ENCODE data around the gene LBH.
A peak's percentile ranks its signal among the peaks of the same experiment; 100 is the strongest.

LBH gene

DNA sequence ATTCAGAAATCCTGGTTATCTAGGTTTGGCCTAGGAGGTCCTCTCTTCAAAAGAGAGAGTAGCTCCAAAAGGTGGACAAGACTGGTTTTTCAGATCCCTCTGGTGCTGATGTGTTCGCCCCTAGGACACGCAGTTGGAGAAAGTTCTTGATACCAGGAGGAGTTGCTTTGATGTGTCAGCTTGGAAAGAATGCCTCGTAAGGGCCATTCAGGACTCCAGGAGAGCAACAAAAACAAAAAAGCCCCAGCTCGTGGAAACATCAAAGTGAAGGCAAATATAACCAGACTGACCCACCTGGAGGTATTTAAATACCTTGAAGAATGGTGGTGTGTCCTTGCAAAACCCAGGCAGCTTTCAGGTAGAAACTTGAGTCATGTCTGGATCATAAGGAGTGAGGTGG is 12.5 kb upstream of the LBH start:
- TF ChIP-seq EZH2 (IDR thresholded peaks at IDR 0.05): no peak
- no peak for TF ChIP-seq POLR2AphosphoS5 (IDR thresholded peaks at IDR 0.05; ENCODE audit: borderline replicate concordance, low read depth, low read length)
- TF ChIP-seq FOXP2 (optimal IDR thresholded peaks at IDR 0.05; ENCODE audit: control extremely low read depth, extremely low read length, insufficient read depth): no peak
- Histone ChIP-seq H3K9me3 (ENCODE audit: low read depth, low read length) (no peaks in the 10 kb centered on the region), H3K9ac (ENCODE audit: insufficient read length) (no peak overlapping the region), H3K27ac (no peak overlapping the region), H3K4me3 (no peak overlapping the region), H3K36me3 (ENCODE audit: insufficient read depth, low read length) (no peaks in the 10 kb centered on the region)
- no peak for DNase-seq (ENCODE audit: low read depth, low spot score)

DNA sequence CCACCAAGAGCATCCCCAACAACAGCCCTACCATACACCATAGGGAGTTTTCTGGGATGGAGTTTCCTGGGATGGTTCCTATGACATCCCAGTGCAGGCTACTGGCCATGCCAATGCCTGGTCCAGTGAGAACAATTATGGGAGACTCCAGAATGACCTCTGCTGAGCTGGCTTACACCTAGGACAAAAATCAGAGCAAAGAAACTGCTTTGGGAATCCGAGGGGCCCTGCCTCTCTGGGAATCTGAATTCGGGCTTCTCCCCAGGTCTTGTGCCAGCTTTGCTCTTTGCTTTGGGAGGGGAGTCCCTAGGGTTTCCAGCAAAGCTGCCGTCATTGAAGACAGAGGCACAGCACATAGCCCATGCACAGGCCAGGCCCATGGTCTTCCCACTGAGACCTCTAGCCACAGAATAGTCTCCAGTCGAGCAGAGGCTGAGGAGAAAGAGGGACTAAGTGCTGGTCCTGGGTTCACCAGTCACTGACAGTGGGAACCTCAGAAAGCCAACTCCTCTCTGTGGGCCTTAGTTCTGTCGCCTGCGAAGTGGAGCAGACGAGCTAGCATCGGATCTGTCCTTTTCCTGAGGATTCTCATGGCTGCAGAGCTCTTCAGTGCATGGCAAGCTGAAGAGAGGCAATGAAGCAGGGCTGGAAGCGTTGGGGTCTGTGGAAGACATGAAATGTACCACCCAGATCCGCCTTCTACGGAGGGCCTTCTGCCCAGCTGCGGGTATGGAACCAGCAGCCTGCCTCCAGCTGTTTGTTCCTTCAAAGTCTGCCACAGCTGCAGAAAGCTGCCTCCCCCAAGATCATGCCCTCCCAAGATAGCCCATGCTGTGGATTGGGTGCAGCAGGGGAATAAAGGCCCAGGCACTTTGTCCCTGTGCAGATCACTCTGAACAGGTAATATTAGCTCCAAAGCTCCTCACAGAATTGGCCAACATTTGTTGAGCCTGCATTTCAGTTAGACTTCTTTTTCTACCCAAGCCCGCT is 11.2 kb upstream of the LBH start:
- Histone ChIP-seq H3K27ac (no peak overlapping the region), H3K9ac (ENCODE audit: insufficient read length) (no peak overlapping the region), H3K4me3 (no peak overlapping the region), H3K36me3 (ENCODE audit: insufficient read depth, low read length) (no peaks in the 10 kb centered on the region), H3K9me3 (ENCODE audit: low read depth, low read length) (no peaks in the 10 kb centered on the region)
- no peak for DNase-seq (ENCODE audit: low read depth, low spot score)
- no peak for TF ChIP-seq POLR2AphosphoS5 (IDR thresholded peaks at IDR 0.05; ENCODE audit: borderline replicate concordance, low read depth, low read length)

DNA sequence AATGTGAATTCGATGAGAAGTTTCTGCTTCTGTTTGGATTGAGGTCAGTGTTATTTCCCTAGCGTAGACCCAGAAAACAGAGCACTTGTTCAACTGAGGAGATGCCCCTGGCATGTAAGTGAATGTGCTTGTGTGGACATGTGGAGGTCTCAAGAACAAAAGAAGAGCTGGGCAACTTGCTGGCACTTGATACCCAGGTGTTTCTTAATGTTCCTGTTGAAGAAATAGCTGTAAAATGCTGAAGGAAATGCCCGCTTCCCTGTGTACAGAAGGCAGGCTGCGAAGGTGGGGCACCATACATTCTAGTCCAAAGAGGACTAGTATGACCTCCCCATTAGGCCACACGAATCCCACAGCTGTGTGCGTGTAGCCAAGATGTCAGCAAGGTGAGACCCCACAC is 9.8 kb upstream of the LBH start:
- Histone ChIP-seq H3K4me3 (no peak overlapping the region), H3K9ac (ENCODE audit: insufficient read length) (no peak overlapping the region), H3K36me3 (ENCODE audit: insufficient read depth, low read length) (no peaks in the 10 kb centered on the region), H3K27ac (peak overlapping the region; percentile 96), H3K9me3 (ENCODE audit: low read depth, low read length) (no peaks in the 10 kb centered on the region)
- no peak for DNase-seq (ENCODE audit: low read depth, low spot score)
- TF ChIP-seq POLR2AphosphoS5 (IDR thresholded peaks at IDR 0.05; ENCODE audit: borderline replicate concordance, low read depth, low read length) (no peak), FOXP2 (optimal IDR thresholded peaks at IDR 0.05; ENCODE audit: control extremely low read depth, extremely low read length, insufficient read depth) (no peak), EZH2 (IDR thresholded peaks at IDR 0.05) (no peak)

DNA sequence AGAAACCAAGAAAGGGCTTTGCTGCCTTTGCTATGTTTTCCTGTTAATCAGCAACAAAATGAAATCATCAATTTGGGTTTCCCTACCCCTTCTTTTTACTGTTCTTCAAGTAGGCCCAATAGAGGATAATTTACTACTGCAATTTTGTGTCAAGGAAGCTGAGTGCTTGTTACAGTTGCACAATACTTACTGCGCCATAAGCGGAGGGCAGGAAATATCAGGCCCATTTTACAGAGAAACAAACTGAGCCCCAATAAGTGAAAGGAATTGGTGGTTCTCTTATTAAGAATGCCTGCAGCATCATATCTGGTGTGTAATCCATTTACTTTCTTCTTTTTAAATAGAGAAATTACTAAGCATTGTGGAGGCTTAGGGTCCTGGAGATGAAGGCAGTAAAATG is 9.3 kb upstream of the LBH start:
- H3K36me3 ChIP-seq (ENCODE audit: insufficient read depth, low read length): no peaks in the 10 kb centered on the region
- no peak for DNase-seq (ENCODE audit: low read depth, low spot score)
- H3K27ac ChIP-seq: peak overlapping the region; percentile 96
- H3K9me3 ChIP-seq (ENCODE audit: low read depth, low read length): no peaks in the 10 kb centered on the region
- TF ChIP-seq EZH2 (IDR thresholded peaks at IDR 0.05) (no peak), FOXP2 (optimal IDR thresholded peaks at IDR 0.05; ENCODE audit: control extremely low read depth, extremely low read length, insufficient read depth) (no peak), POLR2AphosphoS5 (IDR thresholded peaks at IDR 0.05; ENCODE audit: borderline replicate concordance, low read depth, low read length) (no peak)
- peak overlapping the region; percentile 43 for H3K9ac ChIP-seq (ENCODE audit: insufficient read length)
- no peak overlapping the region for H3K4me3 ChIP-seq

DNA sequence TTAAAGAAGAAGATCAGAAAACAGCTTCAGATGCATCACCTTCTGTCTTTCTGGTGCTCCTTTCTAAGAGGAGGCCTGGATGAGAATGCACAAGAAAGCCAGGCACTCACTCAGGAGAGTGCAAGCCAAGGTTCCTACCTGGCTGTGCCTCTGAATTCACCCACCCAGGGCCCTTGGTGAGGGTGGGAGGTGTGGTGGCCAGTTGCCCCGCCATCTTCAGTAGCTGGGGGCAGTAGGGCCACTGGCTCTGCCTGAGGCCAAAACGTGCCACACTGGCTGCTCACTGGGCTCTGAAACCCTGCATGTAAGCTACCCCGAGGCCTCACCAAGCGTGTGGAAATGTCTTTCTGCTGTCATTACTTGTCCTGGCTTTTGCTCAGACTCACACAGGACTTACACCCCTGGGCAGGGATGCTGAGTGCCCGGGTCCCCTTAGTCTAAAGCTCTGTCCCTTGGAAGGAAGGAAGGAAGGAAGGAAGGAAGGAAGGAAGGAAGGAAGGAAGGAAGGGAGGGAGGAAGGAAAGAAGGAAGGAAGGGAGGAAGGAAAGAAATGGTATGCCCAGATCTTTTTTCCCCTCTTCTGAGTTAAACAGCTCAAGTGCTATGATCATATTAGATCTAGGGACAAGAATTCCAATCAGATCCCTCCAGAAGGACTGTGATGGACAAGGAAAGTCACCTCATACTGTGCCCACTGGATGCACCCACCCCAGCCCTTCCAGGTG is 8.5 kb upstream of the LBH start:
- DNase-seq (ENCODE audit: low read depth, low spot score): peak; percentile 83
- Histone ChIP-seq H3K4me3 (no peak overlapping the region), H3K36me3 (ENCODE audit: insufficient read depth, low read length) (no peaks in the 10 kb centered on the region), H3K27ac (peak overlapping the region; percentile 96), H3K9me3 (ENCODE audit: low read depth, low read length) (no peaks in the 10 kb centered on the region), H3K9ac (ENCODE audit: insufficient read length) (peak overlapping the region; percentile 43)
- TF ChIP-seq POLR2AphosphoS5 (IDR thresholded peaks at IDR 0.05; ENCODE audit: borderline replicate concordance, low read depth, low read length) (no peak), FOXP2 (optimal IDR thresholded peaks at IDR 0.05; ENCODE audit: control extremely low read depth, extremely low read length, insufficient read depth) (no peak), EZH2 (IDR thresholded peaks at IDR 0.05) (no peak)

DNA sequence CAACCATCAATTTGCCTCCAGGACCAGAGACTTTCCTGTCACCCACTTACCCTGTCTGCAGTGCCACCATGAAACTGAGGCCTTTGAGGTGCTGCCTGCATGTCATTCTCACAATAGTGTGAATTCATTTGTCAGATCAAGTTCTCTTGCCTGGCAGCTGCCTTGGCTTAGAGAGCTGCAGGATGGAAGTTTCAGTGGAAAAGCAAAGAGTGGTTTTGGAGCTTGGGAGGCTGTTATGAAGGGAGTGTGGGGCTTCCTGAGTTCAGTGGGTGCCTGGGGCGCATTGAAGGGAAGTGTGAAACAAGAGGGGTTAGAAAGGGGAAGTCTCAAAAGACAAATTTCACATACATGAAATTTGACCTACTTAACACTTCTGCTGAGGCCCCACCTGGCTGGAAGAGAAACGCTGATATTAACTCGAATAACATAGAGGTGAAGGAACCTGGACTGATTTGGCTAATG is 7.9 kb upstream of the LBH start:
- Histone ChIP-seq H3K27ac (peak overlapping the region; percentile 96), H3K36me3 (ENCODE audit: insufficient read depth, low read length) (no peaks in the 10 kb centered on the region), H3K4me3 (peak overlapping the region; percentile 10; the same call in 1 of the 2 replicates), H3K9ac (ENCODE audit: insufficient read length) (peak overlapping the region; percentile 19), H3K9me3 (ENCODE audit: low read depth, low read length) (no peaks in the 10 kb centered on the region)
- TF ChIP-seq EZH2 (IDR thresholded peaks at IDR 0.05) (no peak), FOXP2 (optimal IDR thresholded peaks at IDR 0.05; ENCODE audit: control extremely low read depth, extremely low read length, insufficient read depth) (no peak), POLR2AphosphoS5 (IDR thresholded peaks at IDR 0.05; ENCODE audit: borderline replicate concordance, low read depth, low read length) (no peak)
- DNase-seq (ENCODE audit: low read depth, low spot score): no peak

DNA sequence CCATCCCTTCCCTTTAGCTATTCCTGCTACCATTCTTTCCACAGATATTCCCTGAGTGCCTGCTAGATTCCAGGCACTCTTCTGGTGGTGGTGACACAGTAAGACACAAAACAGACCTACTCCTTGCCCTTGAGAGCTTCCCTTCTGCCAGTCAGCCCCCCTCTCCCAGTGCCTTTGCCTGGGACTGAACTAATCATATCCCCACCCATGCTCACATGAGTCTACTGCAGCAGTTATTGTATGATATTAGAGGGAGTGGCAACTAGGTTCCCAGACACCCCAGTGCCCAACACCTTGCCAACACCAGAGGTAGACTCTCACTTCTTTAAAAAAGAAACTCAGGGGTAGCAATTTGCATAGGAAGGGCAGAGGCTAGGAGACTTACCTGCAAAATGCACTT is 7.2 kb upstream of the LBH start:
- H3K9ac ChIP-seq (ENCODE audit: insufficient read length): no peak overlapping the region
- 0 out of 2 replicates have a peak, but pooled peaks have one; percentile 11 for TF ChIP-seq POLR2AphosphoS5 (IDR thresholded peaks at IDR 0.05; ENCODE audit: borderline replicate concordance, low read depth, low read length)
- no peak for TF ChIP-seq EZH2 (IDR thresholded peaks at IDR 0.05)
- no peaks in the 10 kb centered on the region for H3K36me3 ChIP-seq (ENCODE audit: insufficient read depth, low read length)
- H3K9me3 ChIP-seq (ENCODE audit: low read depth, low read length): no peaks in the 10 kb centered on the region
- no peak for DNase-seq (ENCODE audit: low read depth, low spot score)
- peak overlapping the region; percentile 96 for H3K27ac ChIP-seq
- H3K4me3 ChIP-seq: no peak overlapping the region

DNA sequence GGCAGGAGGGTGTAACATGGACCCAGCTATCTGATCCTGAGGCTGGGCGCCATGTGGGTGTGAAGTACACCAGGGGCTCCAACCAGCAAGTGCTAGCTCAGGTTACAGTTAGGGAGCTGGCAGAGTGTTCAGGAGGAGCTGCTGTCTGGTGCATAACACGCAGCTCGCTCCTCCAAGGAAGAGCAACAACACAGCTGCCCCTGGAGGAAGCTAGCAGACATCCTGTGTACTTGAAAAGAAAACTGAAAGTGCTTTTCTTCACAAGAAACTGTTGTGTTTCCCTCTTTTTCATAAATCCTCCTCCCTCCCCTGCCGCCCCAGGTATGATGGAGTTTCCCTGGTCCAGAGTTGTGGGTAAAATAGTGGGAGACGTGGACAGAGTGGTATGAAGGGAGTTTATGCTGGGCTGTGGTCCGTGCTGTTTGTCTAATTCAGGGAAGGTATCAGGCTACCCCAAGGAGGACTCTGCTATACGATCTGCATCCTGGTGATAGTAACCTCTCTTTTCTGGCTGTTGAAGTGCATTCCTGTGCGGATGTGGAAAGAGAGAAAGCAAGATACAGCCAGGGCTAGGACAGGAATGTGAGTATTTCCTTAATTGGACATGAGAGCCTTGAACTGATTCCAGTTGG is 6.1 kb upstream of the LBH start:
- Histone ChIP-seq H3K36me3 (ENCODE audit: insufficient read depth, low read length) (no peaks in the 10 kb centered on the region), H3K9me3 (ENCODE audit: low read depth, low read length) (no peaks in the 10 kb centered on the region), H3K9ac (ENCODE audit: insufficient read length) (peak overlapping the region; percentile 59), H3K27ac (peak overlapping the region; percentile 89), H3K4me3 (peak overlapping the region; percentile 34; the same call in 1 of the 2 replicates)
- no peak for DNase-seq (ENCODE audit: low read depth, low spot score)
- TF ChIP-seq POLR2AphosphoS5 (IDR thresholded peaks at IDR 0.05; ENCODE audit: borderline replicate concordance, low read depth, low read length) (no peak), FOXP2 (optimal IDR thresholded peaks at IDR 0.05; ENCODE audit: control extremely low read depth, extremely low read length, insufficient read depth) (no peak), EZH2 (IDR thresholded peaks at IDR 0.05) (no peak)

Data from SK-N-MC (cell line).